ENCODE data around the gene SLC25A23.

DNA sequence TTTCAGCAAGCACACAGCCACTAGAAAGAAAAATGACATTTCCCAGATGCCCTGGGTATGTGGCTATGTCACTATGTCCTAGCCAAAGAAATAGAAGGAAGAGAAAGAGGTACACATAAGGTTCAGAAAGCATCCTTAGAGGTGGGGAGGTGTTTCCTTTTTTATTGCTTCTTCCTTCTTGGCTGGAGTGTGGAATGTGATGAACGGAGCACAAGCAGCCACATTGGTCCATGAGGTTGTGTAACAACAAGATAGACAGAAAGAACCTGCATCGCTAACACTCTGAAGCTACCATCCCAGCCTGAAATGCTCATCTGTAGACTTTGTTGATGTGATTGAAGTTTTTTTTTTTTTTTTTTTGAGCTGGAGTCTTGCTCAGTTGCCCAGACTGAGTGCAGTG lies 6.7 kb downstream of the SLC25A23 start:
- TF ChIP-seq, protein P1, sequence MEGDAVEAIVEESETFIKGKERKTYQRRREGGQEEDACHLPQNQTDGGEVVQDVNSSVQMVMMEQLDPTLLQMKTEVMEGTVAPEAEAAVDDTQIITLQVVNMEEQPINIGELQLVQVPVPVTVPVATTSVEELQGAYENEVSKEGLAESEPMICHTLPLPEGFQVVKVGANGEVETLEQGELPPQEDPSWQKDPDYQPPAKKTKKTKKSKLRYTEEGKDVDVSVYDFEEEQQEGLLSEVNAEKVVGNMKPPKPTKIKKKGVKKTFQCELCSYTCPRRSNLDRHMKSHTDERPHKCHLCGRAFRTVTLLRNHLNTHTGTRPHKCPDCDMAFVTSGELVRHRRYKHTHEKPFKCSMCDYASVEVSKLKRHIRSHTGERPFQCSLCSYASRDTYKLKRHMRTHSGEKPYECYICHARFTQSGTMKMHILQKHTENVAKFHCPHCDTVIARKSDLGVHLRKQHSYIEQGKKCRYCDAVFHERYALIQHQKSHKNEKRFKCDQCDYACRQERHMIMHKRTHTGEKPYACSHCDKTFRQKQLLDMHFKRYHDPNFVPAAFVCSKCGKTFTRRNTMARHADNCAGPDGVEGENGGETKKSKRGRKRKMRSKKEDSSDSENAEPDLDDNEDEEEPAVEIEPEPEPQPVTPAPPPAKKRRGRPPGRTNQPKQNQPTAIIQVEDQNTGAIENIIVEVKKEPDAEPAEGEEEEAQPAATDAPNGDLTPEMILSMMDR (conservative IDR thresholded peaks at IDR 0.05; ENCODE audit: low read depth, low read length) = no peak
- TF ChIP-seq RAD21 (IDR thresholded peaks at IDR 0.05; ENCODE audit: low read length) (no peak), CEBPB (IDR thresholded peaks at IDR 0.05; ENCODE audit: low read depth, low read length) (no peak), CHD1 (IDR thresholded peaks at IDR 0.05; ENCODE audit: low read depth, low read length) (no peak), RCOR1 (IDR thresholded peaks at IDR 0.05; ENCODE audit: insufficient replicate concordance, low read length) (no peak), MAZ (IDR thresholded peaks at IDR 0.05; ENCODE audit: borderline replicate concordance, low read depth, low read length) (no peak), RFX5 (IDR thresholded peaks at IDR 0.05; ENCODE audit: low read depth, low read length) (no peak), POLR2A (IDR thresholded peaks at IDR 0.05; ENCODE audit: low read depth, low read length) (no peak), BHLHE40 (IDR thresholded peaks at IDR 0.05; ENCODE audit: low read depth, low read length) (no peak), MAFK (IDR thresholded peaks at IDR 0.05; ENCODE audit: low read depth, low read length) (no peak), MXI1 (IDR thresholded peaks at IDR 0.05; ENCODE audit: borderline replicate concordance, low read depth, low read length) (no peak), NFE2L2 (IDR thresholded peaks at IDR 0.05; ENCODE audit: low read depth, low read length) (no peak), SMC3 (IDR thresholded peaks at IDR 0.05; ENCODE audit: low read depth, low read length) (no peak)
- TF ChIP-seq, protein P2, sequence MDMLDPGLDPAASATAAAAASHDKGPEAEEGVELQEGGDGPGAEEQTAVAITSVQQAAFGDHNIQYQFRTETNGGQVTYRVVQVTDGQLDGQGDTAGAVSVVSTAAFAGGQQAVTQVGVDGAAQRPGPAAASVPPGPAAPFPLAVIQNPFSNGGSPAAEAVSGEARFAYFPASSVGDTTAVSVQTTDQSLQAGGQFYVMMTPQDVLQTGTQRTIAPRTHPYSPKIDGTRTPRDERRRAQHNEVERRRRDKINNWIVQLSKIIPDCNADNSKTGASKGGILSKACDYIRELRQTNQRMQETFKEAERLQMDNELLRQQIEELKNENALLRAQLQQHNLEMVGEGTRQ (IDR thresholded peaks at IDR 0.05; ENCODE audit: low read depth, low read length) = no peak
